SU-DHL-6 (cell line): ENCODE data around the gene TBC1D10A.

Experiments used
- H2AFZ ChIP-seq: fragments of 200-600 bp; sonication (generic); 2 replicates; pipeline ENCODE4 v1.6.1; 2014; ENCODE audit warnings: low read depth, mild to moderate bottlenecking, moderate library complexity, mixed read lengths, antibody characterized with exemption, low read length; ENCODE audit not compliant: severe bottlenecking
- H3F3A ChIP-seq: fragments of 200-600 bp; shearing (Covaris generic); 2 replicates; pipeline ENCODE4 v1.6.0; 2016; ENCODE audit warnings: antibody characterized with exemption, mild to moderate bottlenecking; ENCODE audit not compliant: insufficient read depth
- H3K27ac ChIP-seq: fragments of 200-600 bp; sonication (generic); 2 replicates; pipeline ENCODE4 v1.5.1; 2016; ENCODE audit warnings: low read depth, mild to moderate bottlenecking, low read length, moderate library complexity, mixed read lengths
- H3K27me3 ChIP-seq: fragments of 200-600 bp; sonication (generic), shearing (Covaris generic); 2 replicates; pipeline ENCODE4 v1.6.0; 2014; ENCODE audit warnings: mild to moderate bottlenecking, low read length
- H3K36me3 ChIP-seq: fragments of 200-600 bp; sonication (generic); 2 replicates; pipeline ENCODE4 v1.6.1; 2014; ENCODE audit warnings: mild to moderate bottlenecking, low read length, mixed read lengths
- H3K4me2 ChIP-seq: fragments of 300-600, 200-600 bp; shearing (Covaris generic), sonication (generic); 2 replicates; pipeline ENCODE4 v1.6.0; 2014; ENCODE audit warnings: low read length, low read depth, mild to moderate bottlenecking; ENCODE audit not compliant: poor library complexity, severe bottlenecking
- H3K4me3 ChIP-seq: fragments of 200-600 bp; sonication (generic); 2 replicates; pipeline ENCODE4 v1.5.1; 2014; ENCODE audit warnings: antibody characterized with exemption, low read length, mild to moderate bottlenecking, mixed read lengths; ENCODE audit not compliant: insufficient read depth, poor library complexity, severe bottlenecking
- H3K79me2 ChIP-seq: fragments of 200-600 bp; sonication (generic); 2 replicates; pipeline ENCODE4 v1.6.1; 2014; ENCODE audit warnings: mild to moderate bottlenecking, low read length, moderate library complexity; ENCODE audit not compliant: insufficient read depth
- H3K9ac ChIP-seq: fragments of 200-600 bp; sonication (generic); 2 replicates; pipeline ENCODE4 v1.7.0; 2014; ENCODE audit warnings: mild to moderate bottlenecking, low read length
- H3K9me2 ChIP-seq: fragments of 200-600 bp; sonication (generic); replicated peaks from 2 replicates; pipeline ENCODE4 v1.6.1; 2014; ENCODE audit warnings: low read length; ENCODE audit not compliant: insufficient read depth
- H3K9me3 ChIP-seq: fragments of 200-600 bp; sonication (generic); 2 replicates; pipeline ENCODE4 v1.6.1; 2014; ENCODE audit warnings: low read length, mixed read lengths; ENCODE audit not compliant: insufficient read depth
- H4K20me1 ChIP-seq: fragments of 200-600 bp; sonication (generic); 2 replicates; pipeline ENCODE4 v1.6.1; 2014; ENCODE audit warnings: low read depth, mild to moderate bottlenecking, antibody characterized with exemption, low read length, moderate library complexity, mixed read lengths
- EZH2phosphoT487 ChIP-seq: fragments of 200-600 bp; sonication (generic), shearing (Covaris generic); conservative IDR thresholded peaks from 2 replicates; pipeline ENCODE4 v1.6.1; 2018; ENCODE audit warnings: mild to moderate bottlenecking, antibody characterized with exemption, low read length, moderate library complexity, mixed read lengths
- TF ChIP-seq, protein P1 (sequence below): fragments of 200-600 bp; sonication (generic); IDR thresholded peaks from one replicate; pipeline ENCODE4 v1.5.1; 2017; ENCODE audit warnings: antibody characterized with exemption, mild to moderate bottlenecking, low read length, moderate library complexity; ENCODE audit not compliant: insufficient read depth, poor library complexity, severe bottlenecking

Gene TBC1D10A

DNA sequence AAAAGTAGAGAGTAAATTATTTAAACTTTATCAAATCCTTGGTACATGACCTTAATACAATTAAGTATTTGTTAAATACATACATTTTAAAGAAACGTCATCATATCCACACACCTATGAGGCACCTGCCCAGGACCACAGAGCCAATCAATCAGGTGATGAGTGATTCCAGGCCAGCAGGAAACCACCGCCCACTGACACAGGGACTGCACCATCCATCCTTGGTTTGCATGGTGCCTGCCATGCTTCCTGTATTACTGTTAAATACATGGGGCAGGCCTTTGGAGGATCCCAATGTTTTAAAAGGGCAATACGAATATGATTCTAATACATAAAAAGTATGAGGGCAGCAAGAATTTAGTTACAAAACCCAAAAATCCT, 7.0 kb upstream of the TBC1D10A start:
- Histone ChIP-seq H3K4me3 (no peak overlapping the region), H3K27ac (no peak overlapping the region), H4K20me1 (no peaks in the 10 kb centered on the region), H3K27me3 (no peaks in the 10 kb centered on the region), H2AFZ (no peak overlapping the region), H3K79me2 (no peaks in the 10 kb centered on the region), H3K9ac (no peak overlapping the region), H3F3A (peaks cover 6% of the 10 kb centered on the region), H3K9me3 (no peaks in the 10 kb centered on the region), H3K36me3 (peaks cover 3% of the 10 kb centered on the region; the same call in 1 of the 2 replicates), H3K9me2 (no peaks in the 10 kb centered on the region), H3K4me2 (no peak overlapping the region)
- TF ChIP-seq EZH2phosphoT487 = no peak
- TF ChIP-seq, protein P1, sequence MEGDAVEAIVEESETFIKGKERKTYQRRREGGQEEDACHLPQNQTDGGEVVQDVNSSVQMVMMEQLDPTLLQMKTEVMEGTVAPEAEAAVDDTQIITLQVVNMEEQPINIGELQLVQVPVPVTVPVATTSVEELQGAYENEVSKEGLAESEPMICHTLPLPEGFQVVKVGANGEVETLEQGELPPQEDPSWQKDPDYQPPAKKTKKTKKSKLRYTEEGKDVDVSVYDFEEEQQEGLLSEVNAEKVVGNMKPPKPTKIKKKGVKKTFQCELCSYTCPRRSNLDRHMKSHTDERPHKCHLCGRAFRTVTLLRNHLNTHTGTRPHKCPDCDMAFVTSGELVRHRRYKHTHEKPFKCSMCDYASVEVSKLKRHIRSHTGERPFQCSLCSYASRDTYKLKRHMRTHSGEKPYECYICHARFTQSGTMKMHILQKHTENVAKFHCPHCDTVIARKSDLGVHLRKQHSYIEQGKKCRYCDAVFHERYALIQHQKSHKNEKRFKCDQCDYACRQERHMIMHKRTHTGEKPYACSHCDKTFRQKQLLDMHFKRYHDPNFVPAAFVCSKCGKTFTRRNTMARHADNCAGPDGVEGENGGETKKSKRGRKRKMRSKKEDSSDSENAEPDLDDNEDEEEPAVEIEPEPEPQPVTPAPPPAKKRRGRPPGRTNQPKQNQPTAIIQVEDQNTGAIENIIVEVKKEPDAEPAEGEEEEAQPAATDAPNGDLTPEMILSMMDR = no peak

- Histone ChIP-seq H3K27me3 (no peaks in the 10 kb centered on the region), H2AFZ (no peak overlapping the region), H3K27ac (no peak overlapping the region), H3F3A (peaks cover 6% of the 10 kb centered on the region), H3K79me2 (no peaks in the 10 kb centered on the region), H3K4me3 (no peak overlapping the region), H3K36me3 (peaks cover 3% of the 10 kb centered on the region; the same call in 1 of the 2 replicates), H3K4me2 (no peak overlapping the region), H3K9me2 (no peaks in the 10 kb centered on the region), H4K20me1 (no peaks in the 10 kb centered on the region), H3K9ac (no peak overlapping the region), H3K9me3 (no peaks in the 10 kb centered on the region)
- TF ChIP-seq, protein P1 = no peak
- TF ChIP-seq EZH2phosphoT487 = no peak
These were observed 6.4 kb upstream of the TBC1D10A start for GRCh38 chr22:30332994-30333706.

GRCh38 chr22:30332551-30332950, 5.8 kb upstream of the TBC1D10A start:
- H2AFZ ChIP-seq = no peak overlapping the region
- no peaks in the 10 kb centered on the region for H3K27me3 ChIP-seq
- H3K9me3 ChIP-seq = no peaks in the 10 kb centered on the region
- peaks cover 11% of the 10 kb centered on the region for H3F3A ChIP-seq
- H3K4me3 ChIP-seq = no peak overlapping the region
- H3K4me2 ChIP-seq = no peak overlapping the region
- TF ChIP-seq, protein P1 = no peak
- TF ChIP-seq EZH2phosphoT487 = no peak
- no peak overlapping the region for H3K27ac ChIP-seq
- peaks cover 3% of the 10 kb centered on the region; the same call in 1 of the 2 replicates for H3K36me3 ChIP-seq
- no peaks in the 10 kb centered on the region for H3K79me2 ChIP-seq
- no peaks in the 10 kb centered on the region for H3K9me2 ChIP-seq
- no peaks in the 10 kb centered on the region for H4K20me1 ChIP-seq
- no peak overlapping the region for H3K9ac ChIP-seq
